Testis (tissue), 3 donors: ENCODE measurements around the gene PCDHB16. TPM values are rescaled to one million over a fixed set of nuclear protein-coding genes. Genes with fewer than 3 reads are reported as not detected.
"Not testable (repeated sequence)": the region's sequence is repeated elsewhere in the genome, so short reads cannot be mapped to it uniquely, and the experiment has no call there.

ENCODE experiments used
- DNase-seq: peaks from one replicate; pipeline ENCODE4 v3.0.0-alpha.2; 2019
- H3K27ac ChIP-seq, 2 donors: fragments of 200-600 bp; sonication (generic); one replicate each; pipeline ENCODE4 v1.5.1; 2019
- H3K27me3 ChIP-seq: fragments of 200-600 bp; sonication (generic); one replicate; pipeline ENCODE4 v1.5.1; 2019
- H3K36me3 ChIP-seq: fragments of 200-600 bp; sonication (generic); one replicate; pipeline ENCODE4 v1.5.1; 2017; ENCODE audit warnings: low read depth; ENCODE audit errors: missing control alignments
- H3K4me1 ChIP-seq: fragments of 200-600 bp; sonication (generic); one replicate; pipeline ENCODE4 v1.5.1; 2019
- H3K4me3 ChIP-seq, 2 donors: fragments of 200-600 bp; sonication (generic); one replicate each; pipeline ENCODE4 v1.5.1; 2017 to 2019
- H3K9me3 ChIP-seq: fragments of 200-600 bp; sonication (generic); one replicate; pipeline ENCODE4 v1.5.1; 2017
- POLR2A ChIP-seq: fragments of 450-650 bp; IDR thresholded peaks from one replicate; pipeline ENCODE4 v1.6.1; 2017; ENCODE audit warnings: antibody characterized with exemption, mild to moderate bottlenecking, moderate library complexity
- WGBS, 2 donors: methylation state at CpG; one replicate each; pipeline ENCODE4 v1.1.5; 2018; 5-methylcytosine and 5-hydroxymethylcytosine counted together
- intact Hi-C: fragments of 100-400 bp; cut with DNase I; formaldehyde crosslinking; loops from one replicate; pipeline ENCODE4 v1.15.1; 2023; ENCODE audit warnings: low total_unique reads
- polyA plus RNA-seq: library from polyadenylated mRNA; stranded (reverse); fragments of 350-450 nt; fragmentation: Illumina TruSeq; extraction: RNeasy Lipid Tissue Mini Kit (QIAGEN cat#74804); gene quantifications from one replicate; pipeline ENCODE4 v1.2.3, GENCODE V29; 2014; ENCODE audit warnings: low read depth, low replicate concordance; ENCODE audit not compliant: insufficient read depth
- total RNA-seq, 2 donors: library from RNA; depleted of rRNA; stranded (reverse); fragments of >200 nt; gene quantifications; one replicate each; pipeline ENCODE4 v1.2.3, GENCODE V29; 2016
- TF ChIP-seq, protein P1 (sequence below), 3 experiments: fragments of 450-650 bp in 2 of 3; fragments of 200-600 bp in 1 of 3; sonication (generic) in 1 of 3; IDR thresholded peaks; one replicate each; pipeline ENCODE4 v1.5.1; 2016 to 2019; ENCODE audit warnings: antibody characterized with exemption in 3 of 3, mild to moderate bottlenecking in 2 of 3, moderate library complexity in 1 of 3

PCDHB16 gene
- total and polyA plus RNA-seq, 3 donors from 2014 or later, result 1.9 to 3.3 (median 2.6) TPM

DNA sequence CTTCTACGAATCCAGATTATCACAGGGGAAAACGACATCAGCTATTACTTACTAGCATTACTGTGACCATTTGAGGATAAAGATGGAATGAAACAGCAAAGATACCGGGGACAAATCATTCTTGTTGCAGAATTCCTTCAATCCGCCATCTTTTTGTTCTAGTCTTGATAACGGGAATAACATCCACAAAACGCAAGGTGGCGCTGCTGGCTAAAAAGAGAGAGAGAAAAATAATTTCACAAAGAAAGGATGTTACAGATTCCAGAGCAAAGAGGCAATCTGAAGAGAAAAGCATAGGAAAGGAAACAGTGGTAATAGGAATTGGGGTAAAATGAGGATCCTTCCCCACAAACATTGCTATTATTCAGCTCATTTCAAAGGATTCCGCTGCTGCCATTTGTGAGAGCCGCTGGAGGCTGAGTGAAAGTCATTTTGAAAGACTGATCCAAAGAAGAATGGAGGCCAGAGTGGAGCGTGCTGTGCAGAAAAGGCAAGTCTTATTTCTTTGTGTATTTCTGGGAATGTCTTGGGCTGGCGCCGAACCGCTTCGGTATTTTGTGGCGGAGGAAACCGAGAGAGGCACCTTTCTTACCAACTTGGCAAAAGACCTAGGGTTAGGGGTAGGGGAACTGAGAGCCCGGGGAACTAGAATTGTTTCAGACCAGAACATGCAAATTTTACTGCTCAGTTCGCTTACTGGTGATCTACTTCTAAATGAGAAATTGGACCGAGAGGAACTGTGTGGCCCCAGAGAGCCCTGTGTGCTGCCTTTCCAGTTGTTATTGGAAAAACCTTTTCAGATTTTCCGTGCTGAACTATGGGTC is 9.6 kb upstream of the PCDHB16 start, which contains the start of gene PCDHB7:
Gene PCDHB7 (plus strand): TSS at position 264 of the 824 bp plus-strand sequence. CDS start 192 bp downstream, at position 456.
- H3K36me3 ChIP-seq, result no peaks in the 10 kb centered on the region
- intact Hi-C loops, result no loop called here
- no peaks in the 10 kb centered on the region for H3K9me3 ChIP-seq
- no peaks in the 10 kb centered on the region for H3K27me3 ChIP-seq
- no peaks in the 10 kb centered on the region for H3K4me1 ChIP-seq
- TF ChIP-seq, protein P1, sequence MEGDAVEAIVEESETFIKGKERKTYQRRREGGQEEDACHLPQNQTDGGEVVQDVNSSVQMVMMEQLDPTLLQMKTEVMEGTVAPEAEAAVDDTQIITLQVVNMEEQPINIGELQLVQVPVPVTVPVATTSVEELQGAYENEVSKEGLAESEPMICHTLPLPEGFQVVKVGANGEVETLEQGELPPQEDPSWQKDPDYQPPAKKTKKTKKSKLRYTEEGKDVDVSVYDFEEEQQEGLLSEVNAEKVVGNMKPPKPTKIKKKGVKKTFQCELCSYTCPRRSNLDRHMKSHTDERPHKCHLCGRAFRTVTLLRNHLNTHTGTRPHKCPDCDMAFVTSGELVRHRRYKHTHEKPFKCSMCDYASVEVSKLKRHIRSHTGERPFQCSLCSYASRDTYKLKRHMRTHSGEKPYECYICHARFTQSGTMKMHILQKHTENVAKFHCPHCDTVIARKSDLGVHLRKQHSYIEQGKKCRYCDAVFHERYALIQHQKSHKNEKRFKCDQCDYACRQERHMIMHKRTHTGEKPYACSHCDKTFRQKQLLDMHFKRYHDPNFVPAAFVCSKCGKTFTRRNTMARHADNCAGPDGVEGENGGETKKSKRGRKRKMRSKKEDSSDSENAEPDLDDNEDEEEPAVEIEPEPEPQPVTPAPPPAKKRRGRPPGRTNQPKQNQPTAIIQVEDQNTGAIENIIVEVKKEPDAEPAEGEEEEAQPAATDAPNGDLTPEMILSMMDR (IDR thresholded peaks at IDR 0.05), result peak; percentile 39 to 54 (median 53)
- no peak for TF ChIP-seq POLR2A
- no peak within 1 kb of the TSS for H3K27ac ChIP-seq
- WGBS, 2 donors, result 14 to 27% methylated on average over 20 of the region's 20 CpGs
- DNase-seq, result peak; percentile 70
- peak within 1 kb of the TSS; percentile 4 to 37 for H3K4me3 ChIP-seq

DNA sequence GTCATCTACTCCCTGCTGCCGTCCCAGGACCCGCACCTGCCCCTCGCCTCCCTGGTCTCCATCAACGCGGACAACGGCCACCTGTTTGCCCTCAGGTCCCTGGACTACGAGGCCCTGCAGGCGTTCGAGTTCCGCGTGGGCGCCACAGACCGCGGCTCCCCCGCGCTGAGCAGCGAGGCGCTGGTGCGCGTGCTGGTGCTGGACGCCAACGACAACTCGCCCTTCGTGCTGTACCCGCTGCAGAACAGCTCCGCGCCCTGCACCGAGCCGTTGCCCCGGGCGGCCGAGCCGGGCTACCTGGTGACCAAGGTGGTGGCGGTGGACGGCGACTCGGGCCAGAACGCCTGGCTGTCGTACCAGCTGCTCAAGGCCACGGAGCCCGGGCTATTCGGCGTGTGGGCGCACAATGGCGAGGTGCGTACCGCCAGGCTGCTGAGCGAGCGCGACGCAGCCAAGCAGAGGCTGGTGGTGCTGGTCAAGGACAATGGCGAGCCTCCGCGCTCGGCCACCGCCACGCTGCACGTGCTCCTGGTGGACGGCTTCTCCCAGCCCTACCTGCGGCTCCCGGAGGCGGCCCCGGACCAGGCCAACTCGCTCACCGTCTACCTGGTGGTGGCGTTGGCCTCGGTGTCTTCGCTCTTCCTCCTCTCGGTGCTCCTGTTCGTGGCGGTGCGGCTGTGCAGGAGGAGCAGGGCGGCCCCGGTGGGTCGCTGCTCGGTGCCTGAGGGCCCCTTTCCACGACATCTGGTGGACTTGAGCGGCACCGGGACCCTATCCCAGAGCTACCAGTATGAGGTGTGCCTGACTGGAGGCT is 7.7 kb upstream of the PCDHB16 start:
- peak overlapping the region in 1 of 2 donors; percentile 22 for H3K4me3 ChIP-seq
- H3K36me3 ChIP-seq, DNase-seq, H3K27ac ChIP-seq, H3K27me3 ChIP-seq, H3K9me3 ChIP-seq, intact Hi-C loops, H3K4me1 ChIP-seq: not testable (repeated sequence)
- WGBS, 2 donors, result 25 to 35% methylated on average over 35 to 59 of the region's 79 CpGs

DNA sequence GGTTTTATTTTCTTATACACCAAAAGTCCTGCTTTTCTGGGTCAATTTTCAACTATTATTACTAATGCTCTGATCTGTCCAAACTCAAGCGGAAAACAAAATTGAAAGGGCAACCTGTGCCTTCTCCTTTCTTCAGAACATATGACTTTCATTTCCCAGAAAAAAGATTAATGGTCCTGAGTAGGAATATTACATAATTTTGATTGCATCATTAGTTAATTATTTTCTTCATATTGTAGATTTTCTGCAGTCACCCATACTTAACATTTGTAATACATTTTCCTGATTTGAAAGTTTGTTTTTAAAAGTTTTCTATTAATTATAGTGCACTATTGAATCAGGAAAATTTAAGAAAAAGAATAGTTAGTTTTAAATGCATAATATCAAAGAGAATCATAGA is 6.3 kb upstream of the PCDHB16 start:
- no peaks in the 10 kb centered on the region for H3K27me3 ChIP-seq
- H3K9me3 ChIP-seq, result no peaks in the 10 kb centered on the region
- no peak overlapping the region for H3K27ac ChIP-seq
- TF ChIP-seq, protein P1 (IDR thresholded peaks at IDR 0.05), result no peak
- TF ChIP-seq POLR2A, result no peak
- H3K4me3 ChIP-seq, result no peak overlapping the region
- no peaks in the 10 kb centered on the region for H3K4me1 ChIP-seq
- intact Hi-C loops, result no loop called here
- 57 to 63% methylated on average over 1 of the region's 1 CpG for WGBS, 2 donors
- no peaks in the 10 kb centered on the region for H3K36me3 ChIP-seq
- no peak for DNase-seq

DNA sequence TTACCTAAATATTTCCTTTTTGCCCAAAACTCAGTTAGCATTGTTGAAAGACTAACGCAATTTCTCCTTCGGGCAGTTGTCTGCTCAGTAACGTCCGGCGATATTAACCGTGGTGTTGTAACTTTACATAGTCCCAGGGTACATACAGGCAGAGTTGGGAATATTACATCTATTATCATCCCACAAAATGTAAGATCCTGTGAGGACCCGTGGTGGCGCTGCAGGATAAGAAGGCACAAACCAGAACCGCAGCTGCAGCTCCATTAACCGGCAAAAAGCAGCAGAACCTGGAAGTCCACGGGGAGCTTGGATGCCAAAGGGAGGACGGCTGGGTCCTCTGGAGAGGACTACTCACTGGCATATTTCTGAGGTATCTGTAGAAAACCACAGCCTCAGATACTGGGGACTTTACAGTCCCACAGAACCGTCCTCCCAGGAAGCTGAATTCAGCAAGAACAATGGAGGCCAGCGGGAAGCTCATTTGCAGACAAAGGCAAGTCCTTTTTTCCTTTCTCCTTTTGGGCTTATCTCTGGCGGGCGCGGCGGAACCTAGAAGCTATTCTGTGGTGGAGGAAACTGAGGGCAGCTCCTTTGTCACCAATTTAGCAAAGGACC is 4.5 kb upstream of the PCDHB16 start, which contains the start of gene PCDHB8:
Gene PCDHB8 (plus strand): TSS at position 214 of the 615 bp plus-strand sequence. CDS start 245 bp downstream, at position 459.
- H3K27ac ChIP-seq, H3K4me3 ChIP-seq, H3K4me1 ChIP-seq, H3K36me3 ChIP-seq, intact Hi-C loops, H3K9me3 ChIP-seq, H3K27me3 ChIP-seq: not testable (repeated sequence)
- TF ChIP-seq, protein P1 (IDR thresholded peaks at IDR 0.05), result peak in 1 of 3 experiments; percentile 20
- DNase-seq, result peak; percentile 78
- 19 to 26% methylated on average over 14 to 15 of the region's 18 CpGs for WGBS, 2 donors

DNA sequence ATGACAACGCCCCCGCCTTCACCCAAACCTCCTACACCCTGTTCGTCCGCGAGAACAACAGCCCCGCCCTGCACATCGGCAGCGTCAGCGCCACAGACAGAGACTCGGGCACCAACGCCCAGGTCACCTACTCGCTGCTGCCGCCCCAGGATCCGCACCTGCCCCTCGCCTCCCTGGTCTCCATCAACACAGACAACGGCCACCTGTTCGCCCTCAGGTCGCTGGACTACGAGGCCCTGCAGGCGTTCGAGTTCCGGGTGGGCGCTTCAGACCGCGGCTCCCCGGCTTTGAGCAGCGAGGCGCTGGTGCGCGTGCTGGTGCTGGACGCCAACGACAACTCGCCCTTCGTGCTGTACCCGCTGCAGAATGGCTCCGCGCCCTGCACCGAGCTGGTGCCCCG is 2.8 kb upstream of the PCDHB16 start:
- intact Hi-C loops, H3K36me3 ChIP-seq, H3K4me1 ChIP-seq, H3K9me3 ChIP-seq, H3K4me3 ChIP-seq, DNase-seq, H3K27ac ChIP-seq, H3K27me3 ChIP-seq: not testable (repeated sequence)
- WGBS, 2 donors, result 32 to 52% methylated on average over 28 to 37 of the region's 39 CpGs

DNA sequence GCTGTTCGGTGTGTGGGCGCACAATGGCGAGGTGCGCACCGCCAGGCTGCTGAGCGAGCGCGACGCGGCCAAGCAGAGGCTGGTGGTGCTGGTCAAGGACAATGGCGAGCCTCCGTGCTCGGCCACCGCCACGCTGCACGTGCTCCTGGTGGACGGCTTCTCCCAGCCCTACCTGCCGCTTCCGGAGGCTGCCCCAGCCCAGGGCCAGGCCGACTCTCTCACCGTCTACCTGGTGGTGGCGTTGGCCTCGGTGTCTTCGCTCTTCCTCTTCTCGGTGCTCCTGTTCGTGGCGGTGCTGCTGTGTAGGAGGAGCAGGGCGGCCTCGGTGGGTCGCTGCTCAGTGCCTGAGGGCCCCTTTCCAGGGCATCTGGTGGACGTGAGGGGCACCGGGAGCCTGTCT is 2.3 kb upstream of the PCDHB16 start:
- H3K9me3 ChIP-seq, H3K4me1 ChIP-seq, H3K27ac ChIP-seq, DNase-seq, H3K27me3 ChIP-seq, intact Hi-C loops, H3K36me3 ChIP-seq, H3K4me3 ChIP-seq: not testable (repeated sequence)
- WGBS, 2 donors, result 20 to 34% methylated on average over 15 to 22 of the region's 32 CpGs
